SIG-M5 treated with dmso at 0.1 percent for 504 hours (cell line): ENCODE measurements around the gene CTSZ.

ENCODE experiments used
- DNase-seq: peaks from one replicate; lab custom pipeline; 2025; ENCODE audit not compliant: unreplicated experiment; lab: John Stamatoyannopoulos, UW

CTSZ gene

GRCh38 chr20:59032023-59032712 lies 25.1 kb upstream of the CTSZ start, which contains the start of gene ATP5F1E:
Gene ATP5F1E, minus strand, starts transcription at chr20:59032335. Its CDS starts 84 bp downstream, at chr20:59032251.
- peak; percentile 98 for DNase-seq

DNA sequence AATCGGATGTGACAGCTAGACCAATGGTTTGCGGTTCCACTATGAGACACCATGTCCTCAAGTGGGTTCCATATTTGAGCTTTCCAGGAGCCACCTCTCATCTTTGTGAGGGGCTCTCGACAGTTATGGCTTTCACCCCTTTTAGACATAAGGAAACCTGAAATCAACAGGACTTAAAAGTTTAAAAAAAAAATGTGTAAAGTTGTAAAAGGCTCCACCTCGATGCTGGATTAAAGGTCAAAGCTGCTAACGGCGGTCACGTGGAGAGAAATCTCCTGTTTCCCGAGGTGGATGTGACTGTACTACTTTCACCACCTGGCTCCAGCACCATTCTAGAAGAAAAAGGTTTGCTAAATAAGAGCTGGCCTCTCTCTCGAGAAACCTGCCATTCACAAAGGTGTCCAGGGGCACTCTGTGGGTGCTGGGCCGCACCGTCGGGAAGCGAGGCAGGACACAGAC lies 24.5 kb upstream of the CTSZ start:
- no peak for DNase-seq

DNA sequence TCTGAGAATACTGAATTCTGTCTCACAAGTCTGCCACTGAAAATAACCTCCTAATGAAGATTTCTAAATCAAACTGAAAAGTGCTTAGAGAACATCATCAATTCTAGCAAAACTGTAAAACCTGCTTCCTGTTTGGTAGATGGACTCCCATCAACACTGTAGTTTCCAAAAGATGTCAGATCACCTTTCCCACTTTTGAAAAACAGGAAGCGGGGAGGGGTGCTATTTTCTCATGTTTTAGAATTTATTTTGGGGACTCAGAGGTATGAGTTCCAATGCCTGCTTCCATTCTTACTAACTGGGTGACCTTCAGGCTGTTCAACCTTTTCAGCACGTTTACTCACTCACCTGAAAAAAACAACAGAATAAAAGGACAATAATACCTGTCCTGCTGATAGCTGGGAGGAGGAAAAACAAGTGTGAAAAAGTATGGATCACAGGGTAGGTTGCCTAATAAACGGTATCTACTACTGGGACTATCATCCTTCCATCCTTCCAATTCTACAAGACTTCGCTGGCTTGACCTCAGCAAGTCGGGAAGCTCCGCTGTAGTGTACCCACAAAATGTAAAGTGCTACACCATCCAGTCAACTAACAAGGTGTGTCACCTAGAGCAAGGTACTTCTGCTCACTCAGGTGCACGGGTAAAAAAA lies 24.0 kb upstream of the CTSZ start:
- peak; percentile 16 for DNase-seq

DNA sequence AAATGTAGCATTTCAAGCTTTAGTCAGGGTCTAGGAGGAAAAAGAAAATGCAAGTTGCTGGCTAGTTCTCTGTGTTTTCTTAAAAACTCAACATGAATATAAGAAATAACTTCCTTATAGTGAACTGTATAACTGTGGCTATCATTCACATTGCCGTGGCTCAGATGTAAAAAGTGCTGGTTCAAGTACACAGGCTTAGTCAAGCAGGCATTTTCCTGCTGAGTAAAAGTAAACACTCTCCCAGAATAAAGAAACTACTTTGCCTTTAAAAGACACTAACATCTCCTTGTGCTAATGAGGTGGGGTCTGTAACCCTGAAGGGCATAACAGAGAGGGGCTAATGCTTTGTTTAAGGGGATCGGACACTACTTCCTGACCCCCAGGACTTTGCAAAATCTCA lies 21.8 kb upstream of the CTSZ start:
- no peak for DNase-seq

GRCh38 chr20:59027741-59028320 lies 20.8 kb upstream of the CTSZ start:
- DNase-seq, result no peak

GRCh38 chr20:59026904-59027740 lies 20.1 kb upstream of the CTSZ start:
- no peak for DNase-seq

- no peak for DNase-seq
These were observed 18.5 kb upstream of the CTSZ start for GRCh38 chr20:59025511-59025910.

DNA sequence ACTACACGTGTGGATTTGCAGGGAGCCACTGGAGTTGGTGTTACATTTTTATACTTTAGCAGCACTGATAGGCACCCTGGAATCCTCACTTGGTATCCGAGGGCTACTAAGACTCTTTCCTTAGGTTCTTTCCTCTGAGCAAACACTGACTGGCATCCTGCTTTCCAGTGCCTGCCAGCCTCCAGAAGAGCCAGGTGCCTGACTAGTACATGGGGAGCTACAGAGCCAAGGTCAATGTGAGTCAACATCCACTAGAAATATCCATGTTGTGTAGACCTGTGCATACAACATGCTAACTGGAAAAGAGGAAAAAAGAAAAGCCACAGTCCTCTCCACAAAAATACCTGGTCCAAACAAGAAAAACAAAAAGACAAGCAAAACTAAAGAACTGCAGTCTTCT lies 18.0 kb upstream of the CTSZ start:
- no peak for DNase-seq

DNA sequence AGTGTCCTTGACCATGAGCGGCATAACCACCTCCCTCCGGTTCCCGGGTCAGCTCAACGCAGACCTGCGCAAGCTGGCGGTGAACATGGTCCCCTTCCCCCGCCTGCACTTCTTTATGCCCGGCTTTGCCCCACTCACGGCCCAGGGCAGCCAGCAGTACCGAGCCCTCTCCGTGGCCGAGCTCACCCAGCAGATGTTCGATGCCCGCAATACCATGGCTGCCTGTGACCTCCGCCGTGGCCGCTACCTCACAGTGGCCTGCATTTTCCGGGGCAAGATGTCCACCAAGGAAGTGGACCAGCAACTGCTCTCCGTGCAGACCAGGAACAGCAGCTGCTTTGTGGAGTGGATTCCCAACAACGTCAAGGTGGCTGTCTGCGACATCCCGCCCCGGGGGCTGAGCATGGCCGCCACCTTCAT lies 17.1 kb upstream of the CTSZ start:
- DNase-seq, result no peak

DNA sequence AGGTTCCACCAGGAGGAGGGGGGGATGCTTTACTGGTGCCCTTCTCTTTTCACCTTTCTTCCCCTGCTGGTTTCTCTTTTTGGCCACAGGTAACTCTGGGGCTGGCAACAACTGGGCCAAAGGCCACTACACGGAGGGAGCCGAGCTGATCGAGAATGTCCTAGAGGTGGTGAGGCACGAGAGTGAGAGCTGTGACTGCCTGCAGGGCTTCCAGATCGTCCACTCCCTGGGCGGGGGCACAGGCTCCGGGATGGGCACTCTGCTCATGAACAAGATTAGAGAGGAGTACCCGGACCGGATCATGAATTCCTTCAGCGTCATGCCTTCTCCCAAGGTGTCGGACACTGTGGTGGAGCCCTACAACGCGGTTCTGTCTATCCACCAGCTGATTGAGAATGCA lies 16.6 kb upstream of the CTSZ start:
- DNase-seq, result no peak

- no peak for DNase-seq
These were observed 15.7 kb upstream of the CTSZ start for GRCh38 chr20:59022754-59023153.

DNA sequence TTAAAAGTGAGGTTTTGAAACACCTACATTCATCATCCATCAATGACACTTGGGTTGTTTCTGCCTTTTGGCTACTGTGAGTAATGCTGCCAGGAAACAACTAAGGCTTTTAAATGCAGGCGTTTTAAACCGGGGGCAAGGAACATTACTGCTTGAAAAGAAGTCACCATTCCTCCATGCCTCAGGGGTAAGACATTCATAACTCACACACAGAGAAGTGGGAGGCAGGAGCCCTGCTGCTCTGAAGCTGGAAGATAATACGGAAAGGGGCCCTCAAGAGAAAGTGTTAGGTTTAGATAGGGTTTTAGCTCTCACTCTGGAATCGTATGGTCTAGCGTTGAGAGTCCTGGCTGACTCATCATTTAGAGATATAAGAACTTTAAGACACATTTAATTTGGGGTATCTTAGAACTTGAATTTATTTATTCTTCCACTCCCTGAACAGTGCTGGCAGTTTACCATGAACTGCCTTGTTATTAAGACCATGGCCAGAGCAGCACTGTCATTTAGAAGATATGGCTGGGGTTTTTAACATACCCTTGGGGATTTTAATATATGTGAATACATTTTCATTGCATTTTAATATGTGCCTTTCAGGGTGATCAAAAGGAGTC lies 14.0 kb upstream of the CTSZ start:
- DNase-seq, result no peak

DNA sequence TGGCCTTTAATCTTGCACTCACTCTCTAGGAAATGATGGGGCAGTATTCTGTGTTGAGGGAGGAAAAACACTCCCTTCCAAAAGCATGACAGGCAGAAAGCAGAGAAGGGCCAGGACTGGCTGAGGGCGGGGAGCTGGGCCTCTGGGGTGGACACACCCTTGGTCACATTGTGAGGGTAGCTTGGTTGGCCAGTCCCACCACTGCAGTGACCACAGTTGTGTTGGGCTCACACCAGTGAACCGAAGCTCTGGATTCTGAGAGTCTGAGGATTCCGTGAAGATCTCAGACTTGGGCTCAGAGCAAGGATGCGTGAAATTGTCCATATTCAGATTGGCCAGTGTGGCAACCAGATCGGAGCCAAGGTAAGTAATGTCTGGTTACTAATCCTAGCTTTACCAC lies 12.2 kb upstream of the CTSZ start, which contains the start of gene TUBB1:
Gene TUBB1, plus strand, starts transcription at position 213 of the 400 bp plus-strand sequence. Its CDS starts 94 bp downstream, at position 307.
- no peak for DNase-seq

DNA sequence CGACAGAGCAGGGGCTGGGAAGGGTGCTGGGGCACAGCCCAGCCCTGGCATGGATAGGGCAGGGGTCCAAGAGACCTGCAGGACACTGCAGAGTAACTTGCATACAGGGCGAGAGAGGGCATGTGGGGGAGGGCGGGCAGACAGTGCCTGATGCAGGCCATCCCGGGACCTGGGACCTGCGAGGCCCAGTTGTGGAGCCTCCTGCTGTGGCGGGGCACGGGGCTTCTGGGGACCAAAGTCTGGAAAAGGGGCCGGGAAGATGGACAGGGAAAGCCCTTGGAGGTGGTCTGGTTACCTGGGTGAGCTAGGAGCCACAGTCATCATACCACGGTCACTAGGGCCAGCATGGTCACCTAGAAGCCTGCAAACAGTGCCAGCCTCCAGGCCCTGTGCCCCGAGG lies 11.8 kb upstream of the CTSZ start:
- no peak for DNase-seq

DNA sequence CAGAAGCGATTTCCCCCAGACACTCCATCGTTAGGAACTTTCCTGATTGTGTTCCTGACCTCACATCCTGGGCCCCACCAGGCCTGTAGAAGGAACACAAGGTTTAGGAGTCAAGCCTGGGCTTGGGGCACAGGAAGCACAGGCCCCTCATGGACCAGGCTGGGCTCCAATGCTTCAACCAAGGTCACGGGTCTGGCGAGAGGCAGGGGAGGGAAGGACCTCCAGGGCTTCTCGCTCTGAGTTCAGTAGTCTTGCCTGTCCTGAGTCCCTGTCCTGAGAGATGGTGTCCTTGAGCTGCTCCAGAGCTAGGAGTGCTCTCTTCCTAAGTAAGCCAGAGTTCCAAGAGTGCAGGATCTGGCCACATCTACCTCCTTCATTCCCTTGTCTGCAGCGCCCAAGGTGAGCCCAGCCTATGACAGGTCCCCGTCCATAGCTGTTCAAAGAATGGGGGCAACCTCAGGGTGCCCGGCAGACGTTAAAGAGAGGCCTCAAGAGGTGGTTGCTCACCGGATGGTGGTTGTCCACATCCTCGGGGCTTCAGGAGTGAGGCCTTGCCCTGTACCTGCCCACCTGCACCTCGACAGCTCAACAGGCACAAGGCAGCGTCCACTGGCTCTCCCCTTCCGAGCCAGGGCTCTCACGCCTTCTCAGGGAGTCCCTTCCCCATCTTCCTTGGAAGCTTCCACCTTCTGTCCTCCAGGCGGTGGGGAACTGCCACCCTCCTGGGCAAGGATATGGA lies 10.6 kb upstream of the CTSZ start:
- DNase-seq, result no peak

DNA sequence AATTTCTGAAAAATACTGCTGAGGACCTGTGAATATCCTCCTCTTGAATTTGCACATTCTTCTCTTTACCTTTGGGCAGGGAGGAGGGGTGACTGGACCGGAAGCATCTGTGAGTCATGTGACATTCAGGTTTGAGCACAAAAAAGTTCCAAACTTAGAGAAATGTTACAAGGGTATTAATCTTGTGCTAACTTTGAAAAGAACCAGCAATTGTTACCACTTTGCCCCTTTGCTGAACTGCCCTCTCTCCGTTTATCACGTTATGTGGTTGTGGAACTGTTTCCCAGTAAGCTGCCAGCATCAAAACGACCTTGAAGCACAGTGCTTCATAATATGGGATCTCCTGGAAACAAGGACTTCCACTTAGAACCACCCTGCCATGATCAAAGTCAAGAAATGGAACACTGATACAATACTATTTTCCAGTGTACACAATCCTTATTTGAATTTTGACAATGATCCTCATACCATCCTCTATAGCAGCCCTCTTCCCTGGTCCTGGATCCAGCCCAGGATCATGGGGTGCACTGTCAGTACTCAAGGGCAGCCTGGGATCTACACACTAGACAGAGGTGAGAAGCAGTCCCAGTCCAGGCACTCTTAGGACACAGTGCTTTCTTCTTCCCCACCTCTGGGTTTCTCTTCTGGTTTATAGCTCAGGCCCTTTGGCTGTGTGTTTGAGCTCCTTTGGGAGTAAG lies 9.9 kb upstream of the CTSZ start:
- no peak for DNase-seq

GRCh38 chr20:59015812-59016711 lies 9.0 kb upstream of the CTSZ start:
- DNase-seq, result no peak

DNA sequence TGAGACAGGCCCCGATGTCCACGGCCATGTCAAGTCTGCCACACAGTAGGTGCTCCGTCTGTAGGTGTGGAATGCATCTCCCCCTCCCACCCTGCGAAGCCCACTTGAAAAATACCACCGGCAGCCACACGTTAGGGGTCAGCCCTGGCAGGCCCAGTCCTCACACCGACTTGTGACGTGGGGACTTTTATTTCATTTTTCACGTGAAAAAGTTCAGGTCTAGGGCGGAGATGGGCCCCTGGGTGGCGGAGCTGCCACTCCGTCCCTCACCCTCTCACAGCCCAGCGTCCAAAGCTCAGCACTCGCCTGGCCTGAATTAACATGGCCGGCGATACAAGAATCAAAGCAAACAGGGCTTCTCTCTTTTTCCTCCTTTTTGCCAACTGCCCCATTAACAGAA lies 8.4 kb upstream of the CTSZ start:
- no peak for DNase-seq
